A549 (cell line): ENCODE measurements around the gene TXK.

Experiments used
- CHD2 ChIP-seq: fragments of 150-350 bp; IDR thresholded peaks from 2 replicates; pipeline ENCODE4 v1.6.1; 2014; ENCODE audit warnings: low read length; ENCODE audit not compliant: partially characterized antibody
- CTCF ChIP-seq: fragments of >200 bp; sonication (Bioruptor Twin); formaldehyde crosslinking; IDR thresholded peaks from 3 replicates; pipeline ENCODE4 v1.5.1; 2016
- POLR2A ChIP-seq: IDR thresholded peaks from 2 replicates; pipeline ENCODE4 v1.6.1; 2012; ENCODE audit warnings: mild to moderate bottlenecking, low read length

- TF ChIP-seq POLR2A (no peak), CTCF (no peak), CHD2 (no peak)
These were observed 4.6 kb downstream of the TXK start for GRCh38 chr4:48129307-48130014.
